Astrocyte of the spinal cord (primary cell): Measurements from ENCODE around the gene C6orf89.

Experiments
- DNase-seq: peaks from one replicate; pipeline ENCODE4 v3.0.0; 2011; ENCODE audit warnings: low read depth, low spot score
- H3K4me3 ChIP-seq: 2 replicates; pipeline ENCODE4 v1.5.1; 2011; ENCODE audit warnings: low read depth, mild to moderate bottlenecking, low read length, moderate library complexity
- in situ Hi-C: cut with HindIII; loops from 2 replicates; pipeline ENCODE4 v1.10.0; 2017; ENCODE audit warnings: low sequenced_read_pairs
- TF ChIP-seq, protein P1 (sequence below): IDR thresholded peaks from 2 replicates; pipeline ENCODE4 v1.5.1; 2012; ENCODE audit warnings: low read depth, mild to moderate bottlenecking, low read length, inconsistent platforms

The C6orf89 gene

DNA sequence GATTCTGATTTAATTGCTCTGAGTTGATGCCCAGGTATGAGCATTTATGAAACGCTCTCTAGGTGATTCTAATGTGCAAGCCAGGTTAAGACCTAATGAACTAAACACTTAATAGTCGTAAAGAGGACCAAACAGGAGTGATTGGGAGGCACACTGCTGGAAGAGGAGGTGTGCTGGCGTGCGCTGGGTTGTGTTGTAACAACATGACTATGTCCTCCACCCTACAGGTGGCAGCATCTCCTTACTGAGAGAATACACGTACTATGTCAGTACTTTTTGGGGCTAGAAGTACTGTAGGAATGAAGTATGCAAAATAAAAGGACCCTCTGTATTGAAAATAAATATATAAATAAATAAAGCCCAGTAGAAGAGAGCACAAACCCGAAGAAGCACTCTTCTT, 11.9 kb downstream of the C6orf89 start:
- no peak overlapping the region for H3K4me3 ChIP-seq
- TF ChIP-seq, protein P1, sequence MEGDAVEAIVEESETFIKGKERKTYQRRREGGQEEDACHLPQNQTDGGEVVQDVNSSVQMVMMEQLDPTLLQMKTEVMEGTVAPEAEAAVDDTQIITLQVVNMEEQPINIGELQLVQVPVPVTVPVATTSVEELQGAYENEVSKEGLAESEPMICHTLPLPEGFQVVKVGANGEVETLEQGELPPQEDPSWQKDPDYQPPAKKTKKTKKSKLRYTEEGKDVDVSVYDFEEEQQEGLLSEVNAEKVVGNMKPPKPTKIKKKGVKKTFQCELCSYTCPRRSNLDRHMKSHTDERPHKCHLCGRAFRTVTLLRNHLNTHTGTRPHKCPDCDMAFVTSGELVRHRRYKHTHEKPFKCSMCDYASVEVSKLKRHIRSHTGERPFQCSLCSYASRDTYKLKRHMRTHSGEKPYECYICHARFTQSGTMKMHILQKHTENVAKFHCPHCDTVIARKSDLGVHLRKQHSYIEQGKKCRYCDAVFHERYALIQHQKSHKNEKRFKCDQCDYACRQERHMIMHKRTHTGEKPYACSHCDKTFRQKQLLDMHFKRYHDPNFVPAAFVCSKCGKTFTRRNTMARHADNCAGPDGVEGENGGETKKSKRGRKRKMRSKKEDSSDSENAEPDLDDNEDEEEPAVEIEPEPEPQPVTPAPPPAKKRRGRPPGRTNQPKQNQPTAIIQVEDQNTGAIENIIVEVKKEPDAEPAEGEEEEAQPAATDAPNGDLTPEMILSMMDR: peak; percentile 25
- peak; percentile 9 for DNase-seq
- in situ Hi-C loops: no loop called here

DNA sequence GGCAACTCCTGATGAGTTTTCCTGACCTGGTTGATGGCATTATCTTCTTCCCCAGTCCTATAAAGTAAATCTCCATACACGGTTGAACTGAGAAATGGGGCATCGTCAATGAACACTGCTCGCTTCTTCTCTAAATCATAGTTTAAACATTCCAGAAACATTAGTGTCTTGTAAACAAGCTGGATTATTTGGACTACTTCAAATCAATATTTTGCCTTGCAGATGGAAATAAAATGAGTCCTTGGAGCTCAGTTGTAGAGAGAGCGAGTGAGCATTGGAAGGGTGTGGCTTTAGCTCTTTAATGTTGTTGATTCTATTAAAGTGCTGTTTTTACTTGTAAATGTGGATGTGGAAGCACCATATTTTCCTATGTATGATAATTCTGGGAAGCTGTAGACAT, 18.4 kb downstream of the C6orf89 start:
- DNase-seq: no peak
- in situ Hi-C loops: no loop called here
- no peak overlapping the region for H3K4me3 ChIP-seq
- TF ChIP-seq, protein P1: no peak

DNA sequence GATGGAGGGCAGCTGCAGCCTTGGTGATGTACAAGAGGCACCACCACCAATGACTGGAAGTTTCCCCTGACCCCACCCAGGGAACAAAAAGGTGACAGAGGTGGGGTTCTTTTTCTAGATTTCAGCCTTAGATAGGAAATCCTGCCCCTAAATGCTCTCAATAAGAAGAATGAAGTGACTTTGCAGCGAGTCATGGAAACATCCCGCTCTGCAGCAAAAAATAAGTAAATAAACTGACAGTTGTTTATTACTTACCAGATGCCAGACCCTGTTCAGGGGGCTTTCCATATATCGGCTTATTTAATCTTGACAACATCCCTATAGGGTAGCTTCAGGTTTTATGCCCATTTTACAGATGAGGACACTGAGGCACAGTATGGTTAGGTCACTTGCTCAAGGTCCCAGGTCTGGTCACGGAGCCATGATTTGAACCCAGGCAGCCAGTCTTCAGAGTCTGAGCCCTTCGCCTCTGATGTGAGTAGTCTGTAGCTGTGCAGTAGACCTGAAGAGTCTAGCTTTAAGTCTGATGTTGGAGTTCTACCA, 19.2 kb downstream of the C6orf89 start:
- in situ Hi-C loops: no loop called here
- TF ChIP-seq, protein P1: no peak
- DNase-seq: no peak
- no peak overlapping the region for H3K4me3 ChIP-seq

DNA sequence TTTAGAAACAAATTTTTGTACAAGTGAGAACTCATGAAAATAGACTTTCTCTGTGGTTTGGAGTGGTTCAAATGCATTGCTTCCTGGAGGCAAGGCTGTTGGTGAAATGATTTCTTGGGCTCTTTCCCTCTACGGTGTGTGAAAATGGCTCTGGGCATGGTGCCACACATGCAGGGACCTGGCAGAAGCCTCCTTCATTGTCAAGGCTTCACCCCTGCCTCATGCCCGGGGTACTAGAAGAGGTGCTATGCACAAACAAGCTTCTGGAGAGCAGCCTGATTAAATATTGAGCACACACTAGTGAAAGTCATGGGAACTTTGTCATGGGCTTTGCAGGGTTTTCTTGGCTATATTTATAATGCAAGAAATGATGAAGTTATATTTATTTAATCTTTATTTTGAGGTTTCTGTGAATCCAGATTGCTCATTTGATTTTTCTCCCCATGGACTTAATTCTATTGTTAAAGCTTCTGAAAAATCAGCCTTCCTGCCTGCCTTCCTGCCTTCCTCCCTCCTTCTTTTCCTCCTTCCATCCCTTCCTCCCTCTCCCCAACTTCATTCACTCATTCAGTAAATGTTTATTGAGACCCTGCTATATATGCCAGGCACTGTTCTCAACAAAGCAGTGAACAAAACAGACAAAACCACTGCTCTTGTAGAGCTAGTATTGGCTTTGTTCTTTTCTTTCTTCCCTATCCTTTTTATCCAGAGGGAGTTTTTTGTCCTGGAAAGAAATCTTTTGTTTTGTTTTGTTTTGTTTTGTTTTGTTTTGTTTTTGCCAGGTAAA, 21.0 kb downstream of the C6orf89 start:
- in situ Hi-C loops: no loop called here
- TF ChIP-seq, protein P1: no peak
- DNase-seq: no peak
- H3K4me3 ChIP-seq: no peak overlapping the region

DNA sequence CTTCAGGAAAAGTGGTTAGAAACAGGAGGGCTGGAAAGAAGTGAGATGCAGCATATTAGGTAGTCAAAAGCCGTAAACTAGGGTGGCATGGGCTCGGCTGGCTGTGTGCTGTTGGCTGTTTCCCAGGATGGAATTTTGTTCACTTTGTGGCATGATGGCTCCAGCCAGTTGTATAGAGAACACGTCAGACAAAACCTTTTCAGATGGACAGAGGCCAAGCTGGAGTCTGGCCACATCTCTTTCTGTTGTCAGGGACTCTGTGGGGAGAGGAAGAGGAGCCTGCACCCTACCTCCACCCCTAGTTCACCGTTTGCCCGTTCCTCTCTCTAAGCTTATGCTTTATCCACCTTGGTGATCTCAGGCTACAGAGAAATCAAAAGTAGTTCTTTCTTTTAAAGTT, 22.0 kb downstream of the C6orf89 start:
- TF ChIP-seq, protein P1: no peak
- H3K4me3 ChIP-seq: no peak overlapping the region
- DNase-seq: peak; percentile 83
- in situ Hi-C loops: no loop called here

DNA sequence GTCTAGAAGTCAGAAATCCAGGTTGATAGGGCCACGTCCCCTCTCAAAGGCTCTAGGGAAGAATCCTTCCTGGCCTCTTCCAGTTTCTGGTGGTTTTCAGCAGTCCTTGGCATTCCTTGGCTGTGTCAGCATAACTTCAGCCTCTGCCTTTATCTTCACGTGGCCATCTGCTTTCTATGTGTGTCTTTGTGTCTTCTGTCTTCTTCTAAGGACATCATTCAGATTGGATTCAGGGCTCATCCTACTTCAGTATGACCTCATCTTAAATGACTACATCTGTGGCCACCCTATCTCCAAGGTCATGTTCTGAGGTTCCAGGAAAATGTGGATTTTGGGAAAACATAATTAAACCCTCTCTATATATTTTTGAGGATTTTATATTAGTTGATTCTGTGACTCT, 23.0 kb downstream of the C6orf89 start:
- TF ChIP-seq, protein P1: no peak
- no peak for DNase-seq
- in situ Hi-C loops: no loop called here
- H3K4me3 ChIP-seq: no peak overlapping the region
